Activated CD8-positive, alpha-beta memory T cell treated with anti-CD3 and anti-CD28 coated beads, Interleukin-2, amount 10 ng/mL, durations not matched to agents 7 days and 5 days (primary cell): ENCODE data around the gene FCN2. TPM values are rescaled to one million over a fixed set of nuclear protein-coding genes. Genes with fewer than 3 reads are reported as not detected.

Experiments used
- ATAC-seq: fragments of 150-1000 bp; cut with Tn5 transposase; one replicate; pipeline ENCODE4 v1.10.0; 2021; ENCODE audit warnings: moderate library complexity
- CTCF ChIA-PET: fragments of 350-600 bp; sonication (Branson Sonifier 250); formaldehyde crosslinking; loops from one replicate; lab custom pipeline; 2021; ENCODE audit warnings: antibody characterized with exemption; lab: Charles Lee
- DNase-seq: peaks from one replicate; pipeline ENCODE4 v3.0.0-alpha.2; 2020
- H3K27ac Mint-ChIP-seq: one replicate; pipeline ENCODE4 v1.8.0; 2021; ENCODE audit warnings: mild to moderate bottlenecking, mixed read lengths
- H3K27me3 Mint-ChIP-seq: one replicate; pipeline ENCODE4 v1.8.0; 2021; ENCODE audit warnings: mixed read lengths
- H3K36me3 Mint-ChIP-seq: one replicate; pipeline ENCODE4 v1.8.0; 2021; ENCODE audit warnings: mild to moderate bottlenecking, mixed read lengths
- H3K4me1 Mint-ChIP-seq: one replicate; pipeline ENCODE4 v1.8.0; 2021; ENCODE audit warnings: mixed read lengths
- H3K4me3 Mint-ChIP-seq: one replicate; pipeline ENCODE4 v1.8.0; 2021; ENCODE audit warnings: mild to moderate bottlenecking, moderate library complexity, mixed read lengths
- H3K9me3 Mint-ChIP-seq: one replicate; pipeline ENCODE4 v1.8.0; 2022; ENCODE audit warnings: low read depth, mixed read lengths
- total RNA-seq, 2 experiments: library from RNA; stranded (reverse); gene quantifications; one replicate each; pipeline ENCODE4 v1.2.3, GENCODE V29; 2021

The FCN2 gene
- total RNA-seq, 2 experiments from 2014 or later: not detected

GRCh38 chr9:134883040-134883782, 2.6 kb downstream of the FCN2 start:
- no peak overlapping the region for H3K4me3 Mint-ChIP-seq
- no peaks in the 10 kb centered on the region for H3K9me3 Mint-ChIP-seq
- ATAC-seq (no peak), DNase-seq (peak; percentile 23)
- no peaks in the 10 kb centered on the region for H3K4me1 Mint-ChIP-seq
- H3K27me3 Mint-ChIP-seq: peaks cover 2% of the 10 kb centered on the region
- H3K27ac Mint-ChIP-seq: no peak overlapping the region
- CTCF ChIA-PET: no interaction called here
- H3K36me3 Mint-ChIP-seq: no peaks in the 10 kb centered on the region

DNA sequence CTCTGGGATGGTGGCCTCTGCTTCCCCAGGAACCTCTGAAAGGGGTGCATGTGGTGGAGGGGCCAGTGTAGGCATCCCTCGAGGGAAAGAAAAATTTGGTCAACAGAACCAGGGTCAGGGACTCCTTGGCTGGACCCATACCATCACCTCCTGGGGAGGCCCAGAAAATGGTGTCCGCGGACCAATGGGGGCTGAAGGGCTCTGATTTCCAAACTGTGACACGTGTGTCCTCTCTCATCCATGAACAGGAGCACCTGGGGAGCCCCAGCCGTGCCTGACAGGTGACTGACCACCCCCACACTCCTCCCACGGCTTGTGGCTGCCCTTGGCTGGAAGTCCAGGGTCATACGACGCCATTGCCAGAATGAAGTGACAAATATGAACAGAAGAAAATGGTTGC, 3.9 kb downstream of the FCN2 start:
- peak; percentile 29 for DNase-seq
- Mint-ChIP-seq H3K36me3 (no peaks in the 10 kb centered on the region), H3K27ac (no peak overlapping the region), H3K9me3 (no peaks in the 10 kb centered on the region), H3K4me3 (no peak overlapping the region), H3K27me3 (peaks cover 2% of the 10 kb centered on the region), H3K4me1 (no peaks in the 10 kb centered on the region)
- no peak for ATAC-seq
- CTCF ChIA-PET: no interaction called here

GRCh38 chr9:134885001-134885678, 4.5 kb downstream of the FCN2 start:
- H3K9me3 Mint-ChIP-seq: no peaks in the 10 kb centered on the region
- DNase-seq (peak; percentile 19), ATAC-seq (no peak)
- H3K27me3 Mint-ChIP-seq: peaks cover 2% of the 10 kb centered on the region
- no peaks in the 10 kb centered on the region for H3K4me1 Mint-ChIP-seq
- H3K36me3 Mint-ChIP-seq: no peaks in the 10 kb centered on the region
- CTCF ChIA-PET: no interaction called here
- H3K27ac Mint-ChIP-seq: no peak overlapping the region
- no peak overlapping the region for H3K4me3 Mint-ChIP-seq

- no peaks in the 10 kb centered on the region for H3K36me3 Mint-ChIP-seq
- H3K27ac Mint-ChIP-seq: no peak overlapping the region
- CTCF ChIA-PET: no interaction called here
- H3K4me1 Mint-ChIP-seq: no peaks in the 10 kb centered on the region
- no peak for ATAC-seq
- peaks cover 2% of the 10 kb centered on the region for H3K27me3 Mint-ChIP-seq
- H3K9me3 Mint-ChIP-seq: no peaks in the 10 kb centered on the region
- no peak overlapping the region for H3K4me3 Mint-ChIP-seq
- no peak for DNase-seq
These were observed 5.2 kb downstream of the FCN2 start for GRCh38 chr9:134885679-134886412.

DNA sequence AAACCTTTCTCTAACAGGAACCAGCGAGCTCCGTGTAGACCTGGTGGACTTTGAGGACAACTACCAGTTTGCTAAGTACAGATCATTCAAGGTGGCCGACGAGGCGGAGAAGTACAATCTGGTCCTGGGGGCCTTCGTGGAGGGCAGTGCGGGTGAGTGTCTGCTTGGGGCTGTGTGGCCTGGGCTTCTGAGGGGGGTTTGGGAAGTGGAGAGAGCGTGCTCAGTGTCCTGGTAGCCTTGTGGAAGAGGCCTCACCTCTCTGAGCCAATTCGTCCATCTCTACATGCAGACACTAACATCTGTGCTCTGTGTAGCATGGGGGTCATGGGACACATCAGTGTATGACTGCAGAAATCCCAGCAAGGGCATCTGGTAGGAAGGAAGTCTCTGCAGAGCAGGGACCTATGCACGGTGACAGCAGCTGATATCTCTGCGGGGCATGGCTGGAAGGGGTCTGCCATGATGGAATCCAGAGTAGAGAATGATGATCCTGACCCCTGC, 5.9 kb downstream of the FCN2 start:
- no peak for ATAC-seq
- CTCF ChIA-PET: no interaction called here

GRCh38 chr9:134887219-134887618, 6.6 kb downstream of the FCN2 start:
- H3K4me3 Mint-ChIP-seq: no peak overlapping the region
- CTCF ChIA-PET: no interaction called here

More for the DNA sequence above, 5.9 kb downstream of the FCN2 start:
- Mint-ChIP-seq H3K27ac (no peak overlapping the region), H3K9me3 (no peaks in the 10 kb centered on the region), H3K36me3 (no peaks in the 10 kb centered on the region), H3K4me3 (no peak overlapping the region), H3K4me1 (no peaks in the 10 kb centered on the region), H3K27me3 (peaks cover 2% of the 10 kb centered on the region)
- DNase-seq: peak; percentile 25

DNA sequence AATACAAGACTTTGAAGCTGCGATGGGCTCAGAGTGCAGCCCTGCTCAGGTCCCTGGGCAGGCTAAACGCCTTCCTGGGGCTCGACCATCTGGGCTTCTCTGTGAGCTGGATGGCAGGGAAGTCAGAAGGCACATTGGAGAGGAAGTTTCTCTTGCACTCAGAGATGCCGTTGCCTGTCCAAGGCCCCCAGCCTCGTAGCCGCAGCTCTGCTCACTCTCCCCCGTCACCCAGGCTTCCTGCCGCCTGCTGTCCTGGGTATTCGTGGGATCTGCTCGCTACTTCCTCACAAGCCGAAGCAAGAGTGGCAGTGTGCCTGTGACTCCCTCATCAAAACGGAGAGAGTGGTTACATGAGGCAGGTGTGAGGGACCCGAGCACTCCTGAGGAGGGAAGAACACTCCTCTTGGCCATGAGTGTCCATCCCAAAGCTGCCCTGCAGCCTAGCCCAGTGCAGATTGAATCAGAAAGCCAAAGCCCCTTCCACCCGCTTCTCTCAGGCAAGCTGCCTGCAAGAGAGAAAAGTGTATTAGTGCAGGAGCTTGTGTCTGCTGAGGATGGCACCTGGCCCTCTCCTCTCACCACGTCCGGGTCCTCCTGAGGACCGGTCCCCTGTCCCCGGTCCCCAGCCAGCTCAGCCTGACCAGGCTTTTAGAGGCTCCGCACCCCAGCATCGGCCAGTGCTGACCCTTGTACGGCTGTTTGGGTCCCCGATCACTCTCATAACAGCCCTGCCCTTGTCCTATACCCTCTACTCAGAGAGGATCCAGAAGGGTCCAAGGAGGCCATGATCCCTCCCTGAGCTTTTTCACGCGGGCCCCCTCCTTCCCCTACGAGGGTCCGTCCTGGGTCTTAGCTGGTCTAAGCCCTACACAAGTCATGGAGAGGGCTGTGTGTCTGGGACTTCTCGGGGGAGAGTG, 7.3 kb downstream of the FCN2 start:
- CTCF ChIA-PET: interaction anchor here (0.9 to 1.0 kb wide), 2 partner anchors 29 to 286 kb away, joined by 3 read pairs; no protein-coding TSS in a partner anchor
- no peaks in the 10 kb centered on the region for H3K4me1 Mint-ChIP-seq

More at GRCh38 chr9:134887219-134887618, 6.6 kb downstream of the FCN2 start:
- DNase-seq (no peak), ATAC-seq (no peak)
- no peaks in the 10 kb centered on the region for H3K9me3 Mint-ChIP-seq
- no peaks in the 10 kb centered on the region for H3K36me3 Mint-ChIP-seq
- no peak overlapping the region for H3K27ac Mint-ChIP-seq
- H3K4me1 Mint-ChIP-seq: no peaks in the 10 kb centered on the region
- peaks cover 2% of the 10 kb centered on the region for H3K27me3 Mint-ChIP-seq

GRCh38 chr9:134888603-134889190, 8.1 kb downstream of the FCN2 start:
- DNase-seq (peak; percentile 25), ATAC-seq (no peak)
- H3K36me3 Mint-ChIP-seq: no peaks in the 10 kb centered on the region
- no peaks in the 10 kb centered on the region for H3K4me1 Mint-ChIP-seq
- no peak overlapping the region for H3K27ac Mint-ChIP-seq
- CTCF ChIA-PET: interaction anchor here (0.9 to 1.0 kb wide), 2 partner anchors 30 to 287 kb away, joined by 3 read pairs; no protein-coding TSS in a partner anchor
- H3K9me3 Mint-ChIP-seq: no peaks in the 10 kb centered on the region
- H3K27me3 Mint-ChIP-seq: peaks cover 2% of the 10 kb centered on the region
- no peak overlapping the region for H3K4me3 Mint-ChIP-seq

More for the DNA sequence above, 7.3 kb downstream of the FCN2 start:
- no peak overlapping the region for H3K4me3 Mint-ChIP-seq
- ATAC-seq (no peak), DNase-seq (no peak)
- no peak overlapping the region for H3K27ac Mint-ChIP-seq
- no peaks in the 10 kb centered on the region for H3K36me3 Mint-ChIP-seq
- peaks cover 2% of the 10 kb centered on the region for H3K27me3 Mint-ChIP-seq
- H3K9me3 Mint-ChIP-seq: no peaks in the 10 kb centered on the region

- ATAC-seq: no peak
- Mint-ChIP-seq H3K36me3 (no peaks in the 10 kb centered on the region), H3K27me3 (peaks cover 2% of the 10 kb centered on the region), H3K4me1 (no peaks in the 10 kb centered on the region), H3K4me3 (no peak overlapping the region), H3K27ac (no peak overlapping the region), H3K9me3 (no peaks in the 10 kb centered on the region)
- CTCF ChIA-PET: no interaction called here
- DNase-seq: peak; percentile 18
These were observed 9.0 kb downstream of the FCN2 start for GRCh38 chr9:134889386-134890154.

- no peak for DNase-seq
- H3K36me3 Mint-ChIP-seq: no peaks in the 10 kb centered on the region
- H3K4me3 Mint-ChIP-seq: no peak overlapping the region
- no peaks in the 10 kb centered on the region for H3K4me1 Mint-ChIP-seq
- no peak overlapping the region for H3K27ac Mint-ChIP-seq
- no peak for ATAC-seq
- CTCF ChIA-PET: no interaction called here
- peaks cover 2% of the 10 kb centered on the region for H3K27me3 Mint-ChIP-seq
- H3K9me3 Mint-ChIP-seq: no peaks in the 10 kb centered on the region
These were observed 9.5 kb downstream of the FCN2 start for GRCh38 chr9:134890155-134890495.

- Mint-ChIP-seq H3K27me3 (peaks cover 2% of the 10 kb centered on the region), H3K27ac (no peak overlapping the region), H3K36me3 (no peaks in the 10 kb centered on the region), H3K4me3 (no peak overlapping the region), H3K9me3 (no peaks in the 10 kb centered on the region), H3K4me1 (no peaks in the 10 kb centered on the region)
- CTCF ChIA-PET: no interaction called here
- ATAC-seq: no peak
- DNase-seq: peak; percentile 22
These were observed 10.4 kb downstream of the FCN2 start for GRCh38 chr9:134891053-134891452.

DNA sequence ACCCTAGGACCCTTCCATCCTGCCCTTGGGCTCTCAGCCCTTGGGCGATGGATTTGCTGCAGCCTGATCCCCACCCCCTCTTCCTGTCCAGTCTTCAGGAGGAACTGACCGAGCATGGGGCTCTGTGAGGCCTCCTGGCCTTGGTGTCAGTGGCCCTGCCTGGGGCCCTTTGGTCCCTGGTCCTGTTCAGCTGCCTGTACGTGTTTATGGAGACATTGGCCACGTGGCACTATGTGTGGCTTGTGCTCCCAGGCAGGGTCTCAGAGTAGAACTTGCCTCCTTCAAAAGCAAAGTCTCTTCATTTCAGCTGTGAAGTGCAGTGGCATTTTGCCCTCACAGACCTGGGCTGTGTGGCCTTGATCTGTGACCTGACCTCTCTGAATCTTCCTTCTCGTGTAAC, 11.1 kb downstream of the FCN2 start:
- no peaks in the 10 kb centered on the region for H3K9me3 Mint-ChIP-seq
- H3K27ac Mint-ChIP-seq: no peak overlapping the region
- DNase-seq: peak; percentile 33
- peaks cover 2% of the 10 kb centered on the region for H3K27me3 Mint-ChIP-seq
- no peak overlapping the region for H3K4me3 Mint-ChIP-seq
- no peaks in the 10 kb centered on the region for H3K4me1 Mint-ChIP-seq
- no peaks in the 10 kb centered on the region for H3K36me3 Mint-ChIP-seq
- ATAC-seq: no peak
- CTCF ChIA-PET: no interaction called here
